HG03139 (cell line): ENCODE measurements around the gene WASHC3.

Experiments used
- ATAC-seq: cut with Tn5 transposase; IDR thresholded peaks from one replicate; pipeline ENCODE4 v1.9.1; 2021; ENCODE audit not compliant: unreplicated experiment

WASHC3 gene

DNA sequence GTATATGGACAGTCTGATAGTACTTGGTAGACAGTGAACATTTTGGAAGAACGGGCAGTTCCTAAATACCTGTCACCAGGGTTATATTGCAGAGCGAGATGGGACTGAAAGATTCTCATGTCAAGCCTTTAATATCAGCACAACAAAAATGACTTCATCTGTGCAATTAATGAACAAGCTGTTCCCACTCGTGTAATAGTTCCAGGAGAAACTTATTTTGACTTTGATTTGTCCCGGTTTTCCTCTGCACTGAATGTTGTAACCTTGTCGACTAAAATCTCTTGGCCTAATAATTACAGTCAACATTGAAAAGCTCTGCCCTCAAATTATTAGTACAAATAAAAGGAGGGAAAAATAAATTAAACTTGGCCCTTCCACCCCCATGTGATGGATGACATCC, 79.5 kb downstream of the WASHC3 start:
- ATAC-seq: no peak

DNA sequence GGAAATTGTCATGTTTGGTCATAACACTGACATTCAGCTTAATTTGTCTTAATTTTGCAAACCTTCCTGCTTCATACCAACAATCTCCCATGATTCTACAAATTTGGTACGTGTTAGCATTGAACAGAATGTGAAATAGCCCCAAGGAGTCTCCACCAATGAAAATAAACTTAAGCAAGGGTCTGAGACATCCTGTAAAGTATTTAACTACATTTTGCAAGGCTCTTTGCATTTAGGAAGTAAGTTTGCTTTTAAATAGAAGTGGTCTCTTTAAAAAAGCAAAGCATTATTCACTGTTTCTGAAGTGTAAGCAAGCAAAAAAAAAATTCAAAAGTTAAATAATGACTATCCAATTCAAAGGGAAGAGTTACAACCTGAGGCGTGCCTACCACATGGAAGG, 79.9 kb downstream of the WASHC3 start:
- no peak for ATAC-seq

DNA sequence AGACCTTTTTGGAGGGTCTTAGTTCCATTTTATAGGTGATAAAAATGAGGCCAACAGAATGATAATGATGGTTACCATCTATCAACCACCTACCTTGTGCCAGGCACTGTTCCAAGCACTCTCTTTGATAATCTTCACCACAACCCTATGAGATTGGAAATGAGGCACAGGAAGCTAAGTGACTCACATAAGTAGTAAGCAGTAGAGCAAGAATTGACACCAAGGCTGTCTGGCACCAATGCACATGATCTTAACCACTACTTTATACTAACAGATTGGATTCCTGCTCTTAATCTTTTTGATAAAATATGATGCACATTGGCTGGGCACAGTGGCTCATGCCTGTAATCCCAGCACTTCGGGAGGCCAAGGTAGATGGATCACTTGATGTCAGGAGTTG, 93.0 kb downstream of the WASHC3 start:
- ATAC-seq: no peak

DNA sequence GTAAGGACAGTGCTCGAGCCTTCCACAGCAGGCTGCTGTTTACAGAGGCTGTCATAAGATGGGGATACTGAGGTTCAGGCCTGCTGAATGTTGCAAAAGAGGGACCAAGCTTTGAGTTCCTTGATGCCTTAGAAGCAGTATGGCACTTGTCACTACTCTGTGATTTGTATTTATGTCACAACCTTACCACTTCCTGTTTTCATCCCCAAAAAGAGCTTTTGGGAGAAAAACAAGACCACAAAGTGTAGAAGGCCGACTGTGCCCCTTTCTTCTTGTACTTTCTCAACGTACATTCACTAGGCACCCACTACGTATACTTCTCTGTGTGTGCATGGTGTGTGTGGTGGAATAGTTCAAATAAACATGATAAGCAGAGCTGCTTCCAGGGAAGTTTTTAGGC, 94.3 kb downstream of the WASHC3 start:
- ATAC-seq: peak; percentile 63

DNA sequence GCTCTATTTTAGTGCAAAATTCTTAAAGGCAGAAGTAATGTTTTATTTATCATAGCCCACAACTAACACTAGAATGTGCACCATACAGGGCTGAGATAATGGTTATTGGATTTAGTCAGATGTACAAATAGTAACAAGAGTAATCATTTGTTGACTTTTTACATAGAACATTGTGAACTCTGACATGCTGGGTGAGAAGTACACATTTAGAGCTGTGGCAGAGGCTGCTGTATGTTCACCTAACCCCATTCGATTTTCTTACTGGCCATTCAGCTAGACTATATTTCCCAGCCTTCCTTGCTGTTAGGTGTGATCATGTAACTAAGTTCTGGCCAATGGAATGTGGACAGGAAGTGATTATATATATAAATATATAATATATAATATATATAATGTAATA, 95.3 kb downstream of the WASHC3 start:
- ATAC-seq: no peak

DNA sequence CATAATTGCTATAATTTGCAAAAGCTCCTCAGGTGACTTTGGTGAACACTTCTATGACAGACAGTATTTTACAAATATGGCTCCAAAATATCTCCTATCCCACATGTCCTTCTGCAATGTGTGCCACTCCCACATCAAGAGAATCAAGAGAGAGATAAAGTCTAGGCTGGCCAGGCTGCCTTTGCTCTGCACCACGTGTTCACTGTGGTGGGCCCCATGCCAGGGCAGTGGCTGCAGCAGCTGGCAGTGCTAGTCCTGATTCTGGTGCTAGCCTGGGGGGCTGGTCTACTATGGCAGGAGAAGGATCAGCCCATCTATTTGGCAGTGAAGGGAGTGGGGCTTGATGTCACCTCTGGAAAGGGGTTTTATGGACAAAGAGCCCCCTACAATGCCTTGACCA, 98.1 kb downstream of the WASHC3 start:
- ATAC-seq: no peak
